ENCODE measurements around the gene ABTB1.

DNA sequence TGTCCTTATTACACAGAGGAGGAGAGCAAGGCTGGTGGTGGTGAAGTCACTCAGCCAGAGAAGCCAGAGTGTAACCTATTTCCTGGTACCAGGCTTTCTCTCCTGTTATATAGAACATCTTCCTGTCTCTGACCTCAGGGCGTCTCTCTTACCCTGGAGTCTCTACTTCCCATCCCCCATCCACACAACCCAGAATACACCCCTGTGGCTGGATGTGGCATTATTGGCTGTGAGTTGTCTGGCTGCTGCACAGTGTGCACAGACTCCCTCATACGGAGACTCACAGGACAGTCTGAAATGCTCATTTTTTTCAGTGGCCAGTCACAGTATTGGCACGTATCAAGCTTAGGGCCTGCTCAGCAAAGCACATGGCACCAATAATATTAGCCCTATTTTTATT lies 35.2 kb upstream of the ABTB1 start:
- TF ChIP-seq POLR2A (IDR thresholded peaks at IDR 0.05): no peak
- TF ChIP-seq, protein P1, sequence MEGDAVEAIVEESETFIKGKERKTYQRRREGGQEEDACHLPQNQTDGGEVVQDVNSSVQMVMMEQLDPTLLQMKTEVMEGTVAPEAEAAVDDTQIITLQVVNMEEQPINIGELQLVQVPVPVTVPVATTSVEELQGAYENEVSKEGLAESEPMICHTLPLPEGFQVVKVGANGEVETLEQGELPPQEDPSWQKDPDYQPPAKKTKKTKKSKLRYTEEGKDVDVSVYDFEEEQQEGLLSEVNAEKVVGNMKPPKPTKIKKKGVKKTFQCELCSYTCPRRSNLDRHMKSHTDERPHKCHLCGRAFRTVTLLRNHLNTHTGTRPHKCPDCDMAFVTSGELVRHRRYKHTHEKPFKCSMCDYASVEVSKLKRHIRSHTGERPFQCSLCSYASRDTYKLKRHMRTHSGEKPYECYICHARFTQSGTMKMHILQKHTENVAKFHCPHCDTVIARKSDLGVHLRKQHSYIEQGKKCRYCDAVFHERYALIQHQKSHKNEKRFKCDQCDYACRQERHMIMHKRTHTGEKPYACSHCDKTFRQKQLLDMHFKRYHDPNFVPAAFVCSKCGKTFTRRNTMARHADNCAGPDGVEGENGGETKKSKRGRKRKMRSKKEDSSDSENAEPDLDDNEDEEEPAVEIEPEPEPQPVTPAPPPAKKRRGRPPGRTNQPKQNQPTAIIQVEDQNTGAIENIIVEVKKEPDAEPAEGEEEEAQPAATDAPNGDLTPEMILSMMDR (IDR thresholded peaks at IDR 0.05): no peak

Measured in sigmoid colon (tissue), 3 donors.